Activated CD8-positive, alpha-beta T cell treated with anti-CD3 and anti-CD28 coated beads for 36 hours (primary cell): Measurements from ENCODE around the gene LARGE2. TPM values are rescaled to one million over a fixed set of nuclear protein-coding genes. Genes with fewer than 3 reads are reported as not detected.

Experiments used
- ATAC-seq: fragments of 200-7000 bp; cut with Tn5 transposase; one replicate; pipeline ENCODE4 v1.10.0; 2021; ENCODE audit warnings: mild to moderate bottlenecking, moderate library complexity
- CTCF ChIA-PET: fragments of 350-600 bp; sonication (Branson Sonifier 250); formaldehyde crosslinking; loops from one replicate; lab custom pipeline; 2021; ENCODE audit warnings: antibody characterized with exemption; lab: Charles Lee
- POLR2A ChIA-PET: fragments of 350-600 bp; sonication (Branson Sonifier 250); formaldehyde crosslinking; loops from one replicate; lab custom pipeline; 2021; ENCODE audit warnings: antibody characterized with exemption; lab: Charles Lee
- DNase-seq: peaks from one replicate; pipeline ENCODE4 v3.0.0-alpha.2; 2020
- H3K27ac Mint-ChIP-seq: one replicate; pipeline ENCODE4 v1.8.0; 2021; ENCODE audit warnings: mild to moderate bottlenecking, mixed read lengths
- H3K27me3 Mint-ChIP-seq: one replicate; pipeline ENCODE4 v1.8.0; 2021; ENCODE audit warnings: mixed read lengths
- H3K36me3 Mint-ChIP-seq: one replicate; pipeline ENCODE4 v1.8.0; 2021; ENCODE audit warnings: low read depth, mixed read lengths
- H3K4me1 Mint-ChIP-seq: one replicate; pipeline ENCODE4 v1.8.0; 2021; ENCODE audit warnings: low read depth, mixed read lengths
- H3K4me3 Mint-ChIP-seq: one replicate; pipeline ENCODE4 v1.8.0; 2021; ENCODE audit warnings: mild to moderate bottlenecking, moderate library complexity, mixed read lengths
- H3K9me3 Mint-ChIP-seq: one replicate; pipeline ENCODE4 v1.8.0; 2021; ENCODE audit warnings: mixed read lengths
- intact Hi-C: fragments of 100-400 bp; cut with micrococcal nuclease; formaldehyde crosslinking; loops from one replicate; pipeline ENCODE4 v1.10.0; 2022
- total RNA-seq, 2 experiments: library from RNA; stranded (reverse); gene quantifications; one replicate each; pipeline ENCODE4 v1.2.3, GENCODE V29; 2021
- TF ChIP-seq, protein P1 (sequence below): fragments of 200-600 bp; IDR thresholded peaks from one replicate; pipeline ENCODE4 v1.8.0; 2022; ENCODE audit warnings: antibody characterized with exemption, mild to moderate bottlenecking

The LARGE2 gene
- total RNA-seq, 2 experiments from 2014 or later, result 0.70 to 1.1 TPM

DNA sequence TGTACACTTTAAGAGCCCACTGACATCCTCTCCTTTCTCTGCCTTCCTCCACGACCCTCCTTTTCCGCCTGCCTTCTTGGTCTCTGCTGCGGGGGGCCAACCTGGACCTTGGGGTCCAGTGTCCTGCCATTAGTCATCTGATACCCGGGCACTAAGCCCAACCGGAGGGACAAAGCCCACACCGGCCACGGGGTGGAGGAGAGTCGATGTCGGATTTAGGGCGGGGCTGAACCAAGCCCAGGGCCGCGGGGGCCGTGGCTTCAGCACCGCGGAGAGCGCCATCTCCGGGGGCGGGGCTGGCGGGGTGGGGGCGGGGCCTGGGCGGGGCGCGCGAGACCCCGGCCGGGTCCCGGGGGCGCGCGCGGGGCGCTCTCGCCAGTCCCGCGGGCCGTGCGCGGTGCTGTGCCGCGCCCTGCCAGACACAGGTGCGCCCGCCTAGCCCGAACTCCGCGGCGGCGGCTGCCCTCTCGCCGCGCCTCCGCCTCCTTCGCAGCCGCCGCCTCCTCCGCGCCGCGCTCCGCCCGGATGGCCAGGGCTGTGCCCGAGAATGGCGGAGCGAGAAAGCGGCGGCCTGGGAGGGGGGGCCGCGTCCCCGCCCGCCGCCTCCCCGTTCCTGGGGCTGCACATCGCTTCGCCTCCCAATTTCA, 37.1 kb upstream of the LARGE2 start, which contains the start of gene MAPK8IP1:
TSS of gene MAPK8IP1 (plus strand) at position 378 of the 647 bp plus-strand sequence. CDS start at position 548, 170 bp downstream.
- Mint-ChIP-seq H3K4me1 (peaks cover 9% of the 10 kb centered on the region), H3K27ac (no peak within 1 kb of the TSS), H3K9me3 (no peaks in the 10 kb centered on the region), H3K4me3 (peak within 1 kb of the TSS; percentile 71), H3K36me3 (peaks cover under 1% of the 10 kb centered on the region), H3K27me3 (peaks cover 8% of the 10 kb centered on the region)
- CTCF ChIA-PET, result no interaction called here
- POLR2A ChIA-PET, result no interaction called here
- TF ChIP-seq, protein P1, sequence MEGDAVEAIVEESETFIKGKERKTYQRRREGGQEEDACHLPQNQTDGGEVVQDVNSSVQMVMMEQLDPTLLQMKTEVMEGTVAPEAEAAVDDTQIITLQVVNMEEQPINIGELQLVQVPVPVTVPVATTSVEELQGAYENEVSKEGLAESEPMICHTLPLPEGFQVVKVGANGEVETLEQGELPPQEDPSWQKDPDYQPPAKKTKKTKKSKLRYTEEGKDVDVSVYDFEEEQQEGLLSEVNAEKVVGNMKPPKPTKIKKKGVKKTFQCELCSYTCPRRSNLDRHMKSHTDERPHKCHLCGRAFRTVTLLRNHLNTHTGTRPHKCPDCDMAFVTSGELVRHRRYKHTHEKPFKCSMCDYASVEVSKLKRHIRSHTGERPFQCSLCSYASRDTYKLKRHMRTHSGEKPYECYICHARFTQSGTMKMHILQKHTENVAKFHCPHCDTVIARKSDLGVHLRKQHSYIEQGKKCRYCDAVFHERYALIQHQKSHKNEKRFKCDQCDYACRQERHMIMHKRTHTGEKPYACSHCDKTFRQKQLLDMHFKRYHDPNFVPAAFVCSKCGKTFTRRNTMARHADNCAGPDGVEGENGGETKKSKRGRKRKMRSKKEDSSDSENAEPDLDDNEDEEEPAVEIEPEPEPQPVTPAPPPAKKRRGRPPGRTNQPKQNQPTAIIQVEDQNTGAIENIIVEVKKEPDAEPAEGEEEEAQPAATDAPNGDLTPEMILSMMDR, result no peak
- peak; percentile 92 for ATAC-seq
- DNase-seq, result peak; percentile 47
- intact Hi-C loops, result no loop called here

DNA sequence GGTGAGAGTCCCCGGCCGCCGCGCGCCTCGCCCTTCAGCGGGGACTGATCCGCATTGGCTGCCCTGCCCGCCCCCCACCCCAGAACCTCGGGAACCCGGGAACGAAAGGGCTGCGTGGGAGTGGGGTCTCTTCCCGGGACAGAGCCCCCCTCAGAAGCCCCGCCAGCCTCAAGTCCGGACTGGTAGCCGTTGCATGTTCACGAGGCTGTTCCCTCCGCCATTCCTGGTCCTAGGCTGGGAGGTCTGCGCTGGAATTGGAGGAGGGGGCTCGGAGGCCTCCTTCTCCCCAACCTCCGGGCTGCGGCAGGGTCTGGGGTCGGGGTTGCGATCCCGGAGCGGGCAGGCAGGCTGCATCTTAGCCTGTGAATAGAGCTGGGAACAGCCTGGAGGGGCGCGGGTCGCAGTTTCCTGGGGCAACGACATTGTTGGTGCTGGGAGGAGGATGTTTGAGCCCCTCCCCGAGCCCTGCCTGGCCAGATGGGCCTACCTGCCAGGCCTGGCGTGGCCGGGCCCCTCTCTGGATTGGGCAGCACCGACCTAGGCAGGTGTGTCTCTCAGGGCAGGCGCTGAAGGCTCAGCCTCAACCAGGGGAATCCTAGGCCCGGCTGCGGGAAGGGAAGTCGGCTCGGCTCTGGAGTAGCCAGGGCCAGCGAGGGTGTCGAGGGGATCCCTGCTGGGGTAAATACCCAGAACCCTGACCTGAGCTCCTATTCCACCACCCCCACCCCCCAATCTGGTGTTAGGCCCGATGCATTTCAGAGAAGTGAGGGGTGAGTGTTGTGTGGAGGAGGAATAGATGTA, 36.3 kb upstream of the LARGE2 start:
- no peak overlapping the region for H3K4me3 Mint-ChIP-seq
- peaks cover 9% of the 10 kb centered on the region for H3K4me1 Mint-ChIP-seq
- intact Hi-C loops, result no loop called here
- ATAC-seq, result no peak
- peaks cover 8% of the 10 kb centered on the region for H3K27me3 Mint-ChIP-seq
- TF ChIP-seq, protein P1, result no peak
- ChIA-PET POLR2A (interaction anchor here (1.1 kb wide), 1 partner anchor 11 kb away, joined by 3 read pairs; no protein-coding TSS in a partner anchor), CTCF (no interaction called here)
- H3K9me3 Mint-ChIP-seq, result no peaks in the 10 kb centered on the region
- no peaks in the 10 kb centered on the region for H3K36me3 Mint-ChIP-seq
- no peak overlapping the region for H3K27ac Mint-ChIP-seq
- no peak for DNase-seq

DNA sequence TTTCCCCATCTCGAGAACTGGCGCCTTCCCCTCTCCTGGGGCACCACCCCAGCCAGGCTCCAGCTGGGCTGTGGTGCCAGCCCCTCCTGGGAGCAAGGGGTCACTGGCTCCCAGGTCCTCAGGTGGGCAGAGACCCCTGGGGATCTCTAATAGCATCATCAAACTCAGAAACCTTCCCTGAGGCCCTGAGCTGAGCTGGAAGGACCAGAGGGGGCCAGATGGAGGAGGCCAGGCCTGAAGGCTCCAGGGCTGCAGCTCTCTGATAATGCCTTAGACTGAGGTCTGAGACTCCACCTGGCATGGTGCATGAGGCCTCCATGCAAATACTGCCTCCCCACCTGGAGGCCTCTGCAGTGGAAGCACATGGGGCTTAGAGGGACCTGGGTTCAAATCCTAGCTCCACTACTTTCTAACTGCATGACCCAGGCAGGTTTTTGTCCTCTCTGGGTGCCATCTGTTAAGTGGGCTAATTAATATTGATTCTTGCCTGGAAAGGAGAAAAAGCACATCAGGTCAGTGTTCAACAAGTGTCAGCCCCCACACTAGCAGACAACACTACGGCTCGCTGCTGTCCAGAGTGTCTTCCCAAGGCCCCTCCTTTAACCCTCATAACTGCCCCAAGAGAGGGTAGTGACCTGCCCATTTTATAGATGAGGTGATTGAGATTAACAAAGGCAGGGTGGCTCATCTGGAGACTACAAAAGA, 35.5 kb upstream of the LARGE2 start:
- Mint-ChIP-seq H3K36me3 (no peaks in the 10 kb centered on the region), H3K9me3 (no peaks in the 10 kb centered on the region), H3K27ac (no peak overlapping the region), H3K4me1 (peaks cover 9% of the 10 kb centered on the region), H3K4me3 (no peak overlapping the region), H3K27me3 (peaks cover 8% of the 10 kb centered on the region)
- ChIA-PET CTCF (no interaction called here), POLR2A (interaction anchor here (1.1 kb wide), 1 partner anchor 10 kb away, joined by 3 read pairs; no protein-coding TSS in a partner anchor)
- intact Hi-C loops, result no loop called here
- TF ChIP-seq, protein P1, result no peak
- no peak for DNase-seq
- no peak for ATAC-seq

DNA sequence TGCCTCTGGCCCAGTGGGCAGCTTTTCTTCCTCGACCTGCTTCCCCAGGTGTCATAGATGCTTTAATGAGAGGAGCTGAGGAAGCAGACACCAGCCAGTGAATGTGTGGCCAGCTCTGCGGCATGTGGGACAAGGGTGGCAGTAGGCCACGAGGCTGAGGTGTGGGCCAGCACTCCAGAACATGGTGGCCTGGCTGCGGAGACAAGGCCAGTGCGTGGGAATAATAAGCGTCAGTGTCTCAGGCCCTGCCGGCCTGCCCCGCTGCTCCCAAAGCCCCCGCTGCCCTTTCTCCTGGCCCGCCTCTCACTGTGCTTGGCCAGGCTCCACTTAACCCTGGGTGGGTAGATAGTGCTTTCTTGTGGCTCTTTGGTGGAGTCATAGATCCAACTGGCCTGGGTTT, 34.9 kb upstream of the LARGE2 start:
- Mint-ChIP-seq H3K27me3 (peaks cover 8% of the 10 kb centered on the region), H3K27ac (no peak overlapping the region), H3K9me3 (no peaks in the 10 kb centered on the region)

More for the DNA sequence above, 34.9 kb upstream of the LARGE2 start:
- intact Hi-C loops, result no loop called here
- Mint-ChIP-seq H3K4me3 (no peak overlapping the region), H3K4me1 (peaks cover 9% of the 10 kb centered on the region), H3K36me3 (no peaks in the 10 kb centered on the region)
- TF ChIP-seq, protein P1, result no peak
- ChIA-PET POLR2A (no interaction called here), CTCF (no interaction called here)
- no peak for DNase-seq
- ATAC-seq, result no peak
